Measurements from ENCODE around the gene KLK13. TPM values are rescaled to one million over a fixed set of nuclear protein-coding genes. Genes with fewer than 3 reads are reported as not detected.

The KLK13 gene
- total and polyA plus RNA-seq, 2 experiments from 2014 or later: 0.45 TPM; not detected in 1

GRCh38 chr19:51096473-51097165, 31.7 kb upstream of the KLK13 start:
- H3K27ac ChIP-seq: no peak overlapping the region
- H3K36me3 ChIP-seq: no peaks in the 10 kb centered on the region
- H3K27me3 ChIP-seq: no peaks in the 10 kb centered on the region
- peak; percentile 39 for TF ChIP-seq CTCF (IDR thresholded peaks at IDR 0.05; ENCODE audit: low read depth, low read length)
- no peaks in the 10 kb centered on the region for H3K9me3 ChIP-seq (ENCODE audit: low read depth)
- no peaks in the 10 kb centered on the region for H3K4me1 ChIP-seq (ENCODE audit: low read depth)
- no peak overlapping the region for H3K4me3 ChIP-seq
- DNase-seq (ENCODE audit: low read depth in 1 of 2, low spot score in 1 of 2): no peak

GRCh38 chr19:51094696-51095279, 29.9 kb upstream of the KLK13 start:
- H3K9me3 ChIP-seq (ENCODE audit: low read depth): no peaks in the 10 kb centered on the region
- H3K36me3 ChIP-seq: no peaks in the 10 kb centered on the region
- peak; percentile 67 for TF ChIP-seq CTCF (IDR thresholded peaks at IDR 0.05; ENCODE audit: low read depth, low read length)
- no peaks in the 10 kb centered on the region for H3K27me3 ChIP-seq
- peak; percentile 25 to 68 for DNase-seq (ENCODE audit: low read depth in 1 of 2, low spot score in 1 of 2)
- H3K27ac ChIP-seq: no peak overlapping the region
- H3K4me3 ChIP-seq: no peak overlapping the region
- no peaks in the 10 kb centered on the region for H3K4me1 ChIP-seq (ENCODE audit: low read depth)

- Histone ChIP-seq H3K36me3 (no peaks in the 10 kb centered on the region), H3K4me3 (no peak overlapping the region), H3K27ac (no peak overlapping the region), H3K4me1 (ENCODE audit: low read depth) (no peaks in the 10 kb centered on the region), H3K9me3 (ENCODE audit: low read depth) (no peaks in the 10 kb centered on the region), H3K27me3 (no peaks in the 10 kb centered on the region)
- no peak for DNase-seq (ENCODE audit: low read depth in 1 of 2, low spot score in 1 of 2)
- TF ChIP-seq CTCF (IDR thresholded peaks at IDR 0.05; ENCODE audit: low read depth, low read length): no peak
Observed at GRCh38 chr19:51093510-51094345, 28.8 kb upstream of the KLK13 start.

- Histone ChIP-seq H3K4me1 (ENCODE audit: low read depth) (no peaks in the 10 kb centered on the region), H3K4me3 (no peak overlapping the region), H3K27ac (no peak overlapping the region), H3K27me3 (no peaks in the 10 kb centered on the region), H3K36me3 (no peaks in the 10 kb centered on the region), H3K9me3 (ENCODE audit: low read depth) (no peaks in the 10 kb centered on the region)
- TF ChIP-seq CTCF (IDR thresholded peaks at IDR 0.05; ENCODE audit: low read depth, low read length): no peak
- DNase-seq (ENCODE audit: low read depth in 1 of 2, low spot score in 1 of 2): no peak
Observed at GRCh38 chr19:51093101-51093500, 28.2 kb upstream of the KLK13 start.

- Histone ChIP-seq H3K9me3 (ENCODE audit: low read depth) (no peaks in the 10 kb centered on the region), H3K27ac (no peak overlapping the region), H3K4me3 (no peak overlapping the region), H3K4me1 (ENCODE audit: low read depth) (no peaks in the 10 kb centered on the region), H3K27me3 (no peaks in the 10 kb centered on the region), H3K36me3 (no peaks in the 10 kb centered on the region)
- no peak for TF ChIP-seq CTCF (IDR thresholded peaks at IDR 0.05; ENCODE audit: low read depth, low read length)
- DNase-seq (ENCODE audit: low read depth in 1 of 2, low spot score in 1 of 2): no peak
Observed at GRCh38 chr19:51091895-51092873, 27.3 kb upstream of the KLK13 start.

Data from cardiac muscle cell (in vitro differentiated cells and primary cell).